Activated CD4-positive, alpha-beta T cell treated with anti-CD3 and anti-CD28 coated beads, Interleukin-2, amount 50 U/mL, for 4 hours (primary cell): Measurements from ENCODE around the gene UCMA.

ENCODE experiments used
- DNase-seq, 2 experiments: peaks; one replicate each; pipeline ENCODE4 v3.0.0-alpha.2; 2020

UCMA gene

DNA sequence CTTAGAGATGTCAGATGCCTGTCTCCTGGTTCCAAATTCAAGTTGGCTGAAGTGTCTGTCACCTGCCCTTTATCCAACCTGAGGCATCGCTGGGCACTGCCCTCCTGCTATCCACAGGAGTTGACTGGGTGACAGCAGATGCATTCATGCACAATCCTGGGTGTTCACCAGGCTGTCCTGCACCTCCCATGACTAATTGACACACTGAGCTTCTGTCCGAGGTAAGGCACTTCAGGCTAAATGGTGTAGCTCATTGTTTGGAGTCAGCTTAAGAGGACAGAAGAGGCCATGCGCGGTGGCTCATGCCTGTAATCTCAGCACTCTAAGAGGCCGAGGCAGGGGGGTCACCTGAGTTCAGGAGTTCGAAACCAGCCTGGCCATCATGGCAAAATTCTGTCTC is 2.4 kb downstream of the UCMA start:
- no peak for DNase-seq

DNA sequence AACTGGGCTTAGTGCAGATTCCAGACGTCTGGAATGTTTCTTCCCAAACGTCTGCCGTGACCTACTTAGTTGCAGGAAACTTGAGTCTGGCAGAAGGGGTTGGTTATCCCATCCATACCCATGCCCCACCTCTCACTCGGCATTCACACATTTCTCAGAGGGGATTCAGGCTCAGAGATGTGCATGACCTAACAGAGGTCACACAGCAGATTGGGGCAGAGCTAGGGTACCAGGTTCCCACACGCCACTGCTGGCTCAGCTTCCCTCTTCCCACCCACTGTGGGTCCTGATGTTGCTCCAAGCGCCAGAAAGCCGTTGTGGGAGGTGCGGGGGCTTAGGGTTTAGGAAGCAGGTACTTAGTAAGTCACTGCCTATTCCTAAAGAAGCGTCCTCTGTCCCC is 3.0 kb downstream of the UCMA start:
- DNase-seq: no peak

DNA sequence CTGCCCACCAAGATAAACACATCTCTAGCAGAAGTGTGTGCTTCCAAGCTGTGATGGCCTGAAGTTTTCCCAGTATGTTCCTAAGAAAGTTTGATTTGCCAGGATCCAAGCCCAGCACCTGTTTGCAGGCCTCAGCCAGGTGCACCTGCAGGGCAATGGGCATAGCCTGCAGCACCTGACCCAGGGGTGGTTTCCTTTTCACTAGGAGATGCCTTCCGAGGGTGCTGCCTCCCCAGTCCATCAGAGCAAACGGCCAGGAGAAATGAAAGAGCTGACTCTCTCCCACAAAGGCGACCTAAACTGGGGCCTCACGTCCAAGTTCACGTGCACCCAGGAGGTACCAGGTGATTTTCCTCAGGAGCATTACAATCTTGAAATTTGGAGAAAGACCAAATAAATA is 7.1 kb downstream of the UCMA start:
- no peak for DNase-seq

GRCh38 chr10:13225601-13226000 is 8.6 kb downstream of the UCMA start:
- DNase-seq: no peak

DNA sequence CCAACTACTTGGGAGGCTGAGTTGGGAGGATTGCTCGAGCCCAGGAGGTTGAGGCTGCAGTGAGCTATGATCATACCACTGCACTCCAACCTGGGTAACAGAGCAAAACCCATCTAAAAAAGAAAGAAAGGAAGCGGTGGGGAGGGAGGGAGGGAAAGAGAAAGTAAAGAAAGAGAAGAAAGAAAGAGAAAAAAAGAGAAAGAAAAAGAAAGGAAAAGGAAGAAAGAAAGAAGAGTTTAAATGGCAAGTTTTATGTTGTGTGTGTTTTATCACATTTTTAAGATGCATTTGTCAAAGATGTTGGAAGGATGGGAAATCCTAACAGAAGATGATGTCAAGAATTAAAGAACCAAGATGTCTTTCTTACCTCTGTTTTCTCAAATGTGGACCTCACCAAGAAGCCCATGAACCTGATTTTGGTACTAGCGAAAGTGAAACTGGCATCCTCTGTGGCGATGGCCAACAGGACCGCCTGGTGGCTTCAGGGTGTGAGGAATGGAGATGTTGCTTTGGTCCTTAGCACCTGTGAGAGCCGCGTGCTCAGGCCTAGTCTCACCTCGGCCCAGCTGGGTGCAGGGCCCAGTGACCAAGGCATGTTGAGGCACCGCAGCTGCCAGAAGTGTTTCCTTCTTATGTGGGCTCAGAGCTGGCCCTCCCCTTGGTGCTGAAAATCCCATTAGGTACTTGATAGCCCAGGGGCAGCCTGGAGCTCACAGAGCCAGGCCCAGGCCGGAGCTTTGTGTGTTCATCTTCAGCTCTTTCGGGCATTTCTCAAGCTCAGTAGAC is 9.8 kb downstream of the UCMA start:
- no peak for DNase-seq

- DNase-seq: no peak
These were observed 10.9 kb downstream of the UCMA start for GRCh38 chr10:13223241-13223640.

DNA sequence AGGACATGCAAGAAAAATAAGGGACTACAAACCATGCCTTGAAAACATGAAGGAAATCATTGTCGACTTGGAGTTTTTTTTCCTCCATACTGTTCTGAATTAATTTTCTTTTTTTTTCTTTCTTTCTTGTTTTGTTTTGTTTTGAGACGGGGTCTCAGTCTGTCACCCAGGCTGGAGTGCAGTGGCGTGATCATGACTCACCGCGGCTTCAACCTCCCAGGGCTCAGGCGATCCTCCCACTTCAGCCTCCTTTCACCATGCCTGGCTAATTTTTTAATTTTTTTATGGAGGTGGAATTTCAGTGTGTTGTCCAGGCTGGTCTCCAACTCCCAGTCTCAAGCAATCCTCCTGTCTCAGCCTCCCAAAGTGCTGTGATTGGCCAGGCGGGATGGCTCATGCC is 11.6 kb downstream of the UCMA start:
- no peak for DNase-seq

- no peak for DNase-seq
These were observed 12.0 kb downstream of the UCMA start for GRCh38 chr10:13222151-13222550.

DNA sequence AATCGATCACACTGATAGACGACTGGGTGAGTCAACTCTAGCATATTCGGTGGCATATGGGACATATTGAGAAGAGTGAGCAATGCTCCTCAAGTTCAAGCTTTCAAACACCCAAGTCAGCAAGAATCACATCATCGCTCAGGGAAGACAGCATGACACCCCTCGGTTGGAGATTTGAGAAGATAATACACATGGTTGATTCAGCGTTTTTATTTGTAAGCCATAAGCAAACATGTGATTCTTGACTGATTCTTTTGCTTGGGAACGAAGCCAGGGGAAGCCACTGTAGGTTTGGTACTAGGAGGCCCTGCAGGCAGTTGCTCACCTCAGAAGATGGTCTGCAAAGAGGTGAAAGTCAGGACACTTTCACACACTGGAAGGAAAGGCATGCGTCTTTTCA is 12.6 kb downstream of the UCMA start:
- no peak for DNase-seq

- DNase-seq: no peak
These were observed 14.2 kb downstream of the UCMA start for GRCh38 chr10:13219685-13220670.

GRCh38 chr10:13218878-13219277 is 15.3 kb downstream of the UCMA start:
- no peak for DNase-seq

DNA sequence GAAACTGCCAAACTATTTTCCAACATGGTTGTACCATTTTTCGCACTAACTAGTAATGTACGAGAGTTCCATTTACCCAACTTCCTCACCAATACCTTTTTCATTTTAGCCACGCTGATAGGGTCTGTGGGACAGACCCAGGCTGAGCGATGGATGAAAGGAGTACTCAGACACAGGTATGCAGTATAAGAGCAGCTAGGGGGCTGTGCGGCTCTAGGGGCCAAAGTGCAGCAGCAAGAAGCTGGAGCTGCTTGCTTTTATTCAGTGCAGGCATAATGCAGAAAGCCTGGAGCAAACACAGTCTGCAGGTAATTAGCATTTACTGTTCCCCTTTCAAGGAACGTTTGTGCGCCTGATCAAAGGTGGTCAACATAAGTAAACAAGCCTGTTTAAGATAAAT is 21.0 kb downstream of the UCMA start:
- no peak for DNase-seq

DNA sequence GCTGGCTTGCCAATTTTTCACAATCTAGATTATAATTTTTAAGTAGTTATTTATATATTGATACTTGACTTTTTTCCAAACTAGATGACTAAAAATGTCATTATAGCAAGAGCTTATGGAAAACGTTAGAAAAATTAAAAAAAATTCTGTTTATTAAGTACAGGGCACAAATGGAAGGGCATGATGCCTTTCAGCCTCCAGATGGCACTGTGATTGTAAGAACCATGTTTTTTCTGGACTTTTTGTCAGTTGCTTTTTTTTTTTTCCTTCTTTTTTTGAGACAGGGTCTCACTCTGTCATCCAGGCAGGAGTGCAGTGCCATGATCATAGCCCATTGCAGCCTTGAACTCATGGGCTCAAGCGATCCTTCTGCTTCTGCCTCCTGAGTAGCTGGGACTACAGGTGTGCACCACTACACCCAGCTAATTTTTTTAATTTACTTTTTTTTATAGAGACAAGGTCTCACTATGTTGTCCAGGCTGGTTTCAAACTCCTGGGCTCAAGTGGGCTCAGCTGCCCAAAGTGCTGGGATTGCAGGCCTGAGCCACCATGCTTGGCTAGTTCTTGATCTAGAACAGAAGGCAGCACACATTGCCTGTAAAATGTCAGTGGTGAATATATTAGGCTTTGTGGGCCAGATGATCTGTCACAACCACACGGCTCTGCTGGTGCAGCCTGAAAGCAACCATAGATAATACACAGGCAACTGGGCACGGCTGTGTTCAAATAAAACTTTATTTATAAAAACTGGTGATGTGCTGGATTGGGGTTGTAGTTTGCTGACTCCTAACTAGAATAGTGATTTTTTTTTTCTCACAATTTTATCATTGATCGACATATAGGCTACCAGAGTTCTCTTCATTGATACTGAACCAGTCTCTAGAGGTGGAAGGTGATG is 27.4 kb downstream of the UCMA start:
- no peak for DNase-seq

GRCh38 chr10:13206091-13206490 is 28.1 kb downstream of the UCMA start:
- DNase-seq: no peak

- DNase-seq: no peak
These were observed 33.0 kb downstream of the UCMA start for GRCh38 chr10:13201132-13201531.

DNA sequence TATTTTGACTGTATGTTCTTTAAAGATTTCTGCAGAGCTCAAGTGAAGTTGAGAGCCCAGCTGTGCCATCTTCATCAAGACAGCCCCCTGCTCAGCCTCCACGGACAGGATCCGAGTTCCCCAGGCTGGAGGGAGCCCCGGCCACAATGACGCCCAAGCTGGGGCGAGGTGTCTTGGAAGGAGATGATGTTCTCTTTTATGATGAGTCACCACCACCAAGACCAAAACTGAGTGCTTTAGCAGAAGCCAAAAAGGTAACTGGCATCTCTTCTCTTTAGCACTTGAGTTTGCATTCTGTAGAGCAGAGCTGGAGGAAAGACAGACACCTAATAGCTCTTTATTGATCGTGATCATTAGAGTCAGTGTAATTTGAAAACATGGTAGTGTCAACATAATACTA is 39.2 kb downstream of the UCMA start:
- no peak for DNase-seq

GRCh38 chr10:13193637-13194036 is 40.5 kb downstream of the UCMA start:
- no peak for DNase-seq

DNA sequence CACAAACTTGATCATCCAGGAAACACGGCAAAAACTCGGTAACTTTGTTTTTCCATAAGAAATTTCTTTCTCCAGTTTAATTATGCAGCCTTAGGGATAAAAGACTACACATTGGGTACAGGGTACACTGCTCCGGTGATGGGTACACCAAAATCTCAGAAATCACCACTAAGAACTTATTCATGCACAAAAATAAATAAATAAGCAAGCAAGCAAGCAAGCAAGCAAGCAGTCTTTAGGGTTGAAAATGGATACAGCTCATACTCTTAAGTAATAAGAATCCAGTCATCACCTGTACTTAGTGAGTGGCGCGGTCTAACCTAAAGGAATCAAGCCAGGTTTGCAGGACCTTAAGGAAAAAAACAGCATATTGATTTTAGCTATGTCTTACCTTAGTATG is 42.8 kb downstream of the UCMA start:
- no peak for DNase-seq

GRCh38 chr10:13190816-13191215 is 43.4 kb downstream of the UCMA start:
- no peak for DNase-seq

DNA sequence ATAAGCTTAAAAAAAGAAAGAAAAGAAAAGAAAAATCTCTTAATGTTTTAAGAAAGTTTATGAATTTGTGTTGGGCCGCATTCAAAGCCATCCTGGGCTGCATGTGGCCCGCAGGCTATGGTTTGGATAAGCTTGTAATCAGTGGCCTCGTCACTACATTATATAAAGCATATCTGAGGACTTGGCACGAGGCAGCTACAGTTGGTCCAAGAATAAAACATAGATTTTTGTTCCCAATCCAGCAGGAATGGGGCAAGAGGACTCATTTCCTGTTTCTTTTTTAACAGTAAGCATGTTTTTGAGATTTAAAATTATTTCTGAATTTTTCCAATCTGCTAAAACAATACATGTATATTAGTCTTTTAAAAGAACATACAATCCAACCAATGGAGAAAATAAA is 44.2 kb downstream of the UCMA start:
- DNase-seq: no peak

DNA sequence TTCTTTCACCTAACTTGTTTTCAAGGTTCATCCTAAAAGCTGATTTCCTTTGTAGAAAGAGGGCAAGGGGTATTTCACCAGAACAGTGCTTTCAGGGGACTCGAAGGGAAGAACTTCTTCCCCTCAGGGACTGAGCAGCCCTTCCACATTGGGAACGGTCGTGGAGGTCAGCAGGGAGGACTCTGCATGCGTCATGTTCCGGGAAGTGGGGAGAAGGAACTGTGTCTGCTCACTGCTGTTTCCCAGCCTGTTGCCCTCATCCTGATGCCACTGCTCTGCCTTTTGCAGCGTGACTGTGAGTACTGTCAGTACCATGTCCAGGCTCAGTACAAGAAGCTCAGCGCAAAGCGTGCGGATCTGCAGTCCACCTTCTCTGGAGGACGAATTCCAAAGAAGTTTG is 45.6 kb downstream of the UCMA start:
- no peak for DNase-seq

GRCh38 chr10:13187135-13187534 is 47.0 kb downstream of the UCMA start:
- no peak for DNase-seq
